Eye (tissue), 1 donor: ENCODE measurements around the gene PTRHD1.
"Not testable (repeated sequence)": the region's sequence is repeated elsewhere in the genome, so short reads cannot be mapped to it uniquely, and the experiment has no call there.

Experiments
- DNase-seq: peaks from one replicate; pipeline ENCODE4 v3.0.0-alpha.2; 2015

The PTRHD1 gene

DNA sequence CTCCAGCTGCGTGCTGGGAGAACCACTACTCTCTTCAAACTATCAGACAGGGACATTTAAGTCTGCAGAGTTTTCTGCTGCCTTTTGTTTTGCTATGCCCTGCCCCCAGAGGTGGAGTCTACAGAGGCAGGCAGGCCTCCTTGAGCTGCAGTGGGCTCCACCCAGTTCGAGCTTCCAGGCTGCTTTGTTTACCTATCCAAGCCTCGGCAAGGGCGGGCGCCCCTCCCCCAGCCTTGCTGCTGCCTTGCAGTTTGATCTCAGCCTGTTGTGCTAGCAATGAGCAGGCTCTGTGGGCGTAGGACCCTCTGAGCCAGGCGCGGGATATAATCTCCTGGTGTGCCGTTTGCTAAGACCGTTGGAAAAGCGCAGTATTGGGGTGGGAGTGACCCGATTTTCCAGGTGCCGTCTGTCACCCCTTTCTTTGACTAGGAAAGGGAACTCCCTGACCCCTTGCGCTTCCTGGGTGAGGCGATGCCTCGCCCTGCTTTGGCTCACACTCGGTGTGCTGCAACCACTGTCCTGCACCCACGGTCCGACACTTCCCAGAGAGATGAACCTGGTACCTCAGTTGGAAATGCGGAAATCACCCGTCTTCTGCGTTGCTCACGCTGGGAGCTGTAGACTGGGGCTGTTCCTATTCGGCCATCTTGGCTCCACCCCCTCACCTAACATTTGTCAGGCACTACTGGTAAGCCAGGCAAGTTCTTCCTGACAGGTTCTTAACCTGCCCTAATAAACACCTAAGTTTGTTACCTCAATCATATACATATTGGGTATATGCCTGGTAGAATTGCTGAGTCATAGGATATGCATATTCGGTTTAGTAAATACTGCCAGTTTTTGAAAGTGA, 12.8 kb upstream of the PTRHD1 start:
- DNase-seq = not testable (repeated sequence)

DNA sequence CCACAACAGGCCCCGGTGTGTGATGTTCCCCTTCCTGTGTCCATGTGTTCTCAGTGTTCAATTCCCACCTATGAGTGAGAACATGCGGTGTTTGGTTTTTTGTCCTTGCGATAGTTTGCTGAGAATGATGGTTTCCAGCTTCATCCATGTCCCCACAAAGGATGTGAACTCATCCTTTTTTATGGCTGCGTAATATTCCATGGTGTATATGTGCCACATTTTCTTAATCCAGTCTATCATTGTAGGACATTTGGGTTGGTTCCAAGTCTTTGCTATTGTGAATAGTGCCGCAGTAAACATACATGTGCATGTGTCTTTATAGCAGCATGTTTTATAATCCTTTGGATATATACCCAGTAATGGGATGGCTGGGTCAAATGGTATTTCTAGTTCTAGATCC, 7.3 kb upstream of the PTRHD1 start:
- DNase-seq = not testable (repeated sequence)

DNA sequence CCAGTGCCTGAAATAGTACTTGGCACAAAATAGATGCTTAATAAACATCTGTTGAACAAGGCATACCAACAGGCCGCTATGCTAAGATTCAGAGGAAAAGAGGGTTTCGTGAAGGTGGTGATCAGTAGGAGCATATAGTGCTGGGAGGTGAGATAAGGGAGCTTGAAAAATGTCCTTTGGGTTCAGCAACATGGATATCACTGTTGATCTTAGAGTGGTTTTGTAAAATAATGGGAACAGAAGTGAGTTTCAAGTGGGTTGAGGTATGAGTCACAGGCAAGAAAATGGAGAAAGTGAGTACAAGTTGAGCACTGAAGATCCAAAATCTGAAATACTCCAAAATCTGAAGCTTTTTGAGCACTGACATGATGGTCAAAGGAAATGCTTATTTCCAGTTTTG, 4.5 kb upstream of the PTRHD1 start:
- no peak for DNase-seq

- DNase-seq = peak; percentile 78
Observed at GRCh38 chr2:24793761-24794435, 707 bp upstream of the PTRHD1 start.

GRCh38 chr2:24792542-24792873, 683 bp downstream of the PTRHD1 start:
- DNase-seq = no peak

DNA sequence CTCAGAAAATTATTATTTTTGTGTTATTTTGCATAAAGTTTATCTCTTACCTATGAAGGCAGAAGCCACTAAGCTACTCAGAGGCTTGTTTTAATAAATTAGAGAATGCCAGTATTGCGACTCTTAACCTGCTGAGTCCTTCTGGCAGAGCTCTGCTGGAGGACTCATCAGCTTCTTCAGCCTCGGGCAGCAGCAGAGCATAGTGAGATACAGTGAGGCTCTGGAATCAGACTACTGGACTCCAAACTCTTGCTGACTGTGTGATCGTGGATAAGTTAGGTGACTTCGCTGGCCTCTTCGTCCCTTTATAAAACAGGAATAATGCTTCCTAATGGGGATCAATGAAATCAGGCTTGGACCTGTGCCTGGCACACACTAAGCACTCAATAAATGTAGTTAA, 1.7 kb downstream of the PTRHD1 start:
- DNase-seq = no peak

DNA sequence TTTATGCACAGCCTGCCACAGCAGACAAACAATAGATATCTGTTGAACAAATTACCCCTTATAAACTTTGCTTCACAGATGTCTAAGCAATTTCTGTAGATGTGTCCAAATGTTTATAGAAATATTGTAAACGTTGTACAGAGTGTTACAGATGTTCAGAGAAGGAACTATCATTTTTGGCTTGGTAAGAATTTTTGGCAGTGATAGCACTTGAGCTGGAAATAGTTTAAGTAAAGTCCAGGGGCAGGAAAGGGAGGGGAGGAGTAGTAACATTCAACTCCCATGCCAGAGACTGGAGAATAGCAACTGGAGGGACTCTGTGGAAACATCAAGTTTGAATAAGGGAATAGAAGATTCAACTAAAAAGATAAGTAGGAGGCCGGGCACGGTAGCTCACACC, 4.4 kb downstream of the PTRHD1 start:
- DNase-seq = no peak

DNA sequence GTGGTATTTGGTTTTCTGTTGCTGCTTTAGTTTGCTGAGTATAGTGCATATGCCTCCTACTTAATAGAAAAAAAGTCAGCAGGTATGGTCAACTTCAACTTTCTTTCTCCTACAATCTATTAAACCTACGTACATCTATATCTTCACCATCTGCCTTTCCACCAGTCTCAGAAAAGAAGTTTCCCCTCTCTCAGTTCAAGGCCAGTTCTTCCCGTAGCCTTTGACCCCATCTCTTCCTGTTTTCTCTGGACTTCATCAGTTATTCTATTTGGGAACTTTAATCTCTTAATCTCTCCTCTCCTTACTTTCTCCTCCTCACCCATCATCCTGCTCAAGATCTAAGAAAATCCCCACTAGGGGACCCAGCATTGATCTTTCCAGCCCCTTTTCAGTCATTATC, 5.7 kb downstream of the PTRHD1 start:
- DNase-seq = no peak

- DNase-seq = no peak
Observed at GRCh38 chr2:24785671-24786321, 7.4 kb downstream of the PTRHD1 start.

DNA sequence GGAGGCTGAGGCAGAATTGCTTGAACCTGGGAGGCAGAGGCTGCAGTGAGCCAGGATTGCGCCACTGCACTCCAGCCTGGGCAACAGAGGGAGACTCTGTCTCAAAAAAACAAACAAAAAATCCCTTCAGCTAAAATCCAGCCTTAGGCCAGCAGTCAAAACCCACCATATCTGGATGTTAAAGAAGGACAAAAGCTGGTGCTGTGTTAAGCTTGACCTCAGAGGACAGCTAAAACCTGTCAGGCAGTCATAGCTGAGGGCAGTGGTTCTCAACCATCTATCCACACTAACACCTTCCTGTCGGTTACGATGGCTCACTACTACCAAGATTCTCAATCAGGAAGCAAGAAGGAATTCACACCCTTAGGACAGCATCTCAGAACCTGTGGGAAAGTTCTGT, 9.6 kb downstream of the PTRHD1 start:
- no peak for DNase-seq

GRCh38 chr2:24779116-24779515, 14.1 kb downstream of the PTRHD1 start:
- DNase-seq = no peak

GRCh38 chr2:24774373-24774772, 18.8 kb downstream of the PTRHD1 start:
- no peak for DNase-seq

- DNase-seq = no peak
Observed at GRCh38 chr2:24771764-24772586, 21.2 kb downstream of the PTRHD1 start.

- no peak for DNase-seq
Observed at GRCh38 chr2:24771061-24771460, 22.1 kb downstream of the PTRHD1 start.

GRCh38 chr2:24768601-24769000, 24.6 kb downstream of the PTRHD1 start:
- DNase-seq = no peak

GRCh38 chr2:24768013-24768412, 25.2 kb downstream of the PTRHD1 start:
- no peak for DNase-seq

GRCh38 chr2:24766609-24767008, 26.6 kb downstream of the PTRHD1 start:
- DNase-seq = no peak

- DNase-seq = no peak
Observed at GRCh38 chr2:24763843-24764242, 29.3 kb downstream of the PTRHD1 start.

- DNase-seq = no peak
Observed at GRCh38 chr2:24762518-24762917, 30.7 kb downstream of the PTRHD1 start.

GRCh38 chr2:24761866-24762265, 31.3 kb downstream of the PTRHD1 start:
- no peak for DNase-seq

DNA sequence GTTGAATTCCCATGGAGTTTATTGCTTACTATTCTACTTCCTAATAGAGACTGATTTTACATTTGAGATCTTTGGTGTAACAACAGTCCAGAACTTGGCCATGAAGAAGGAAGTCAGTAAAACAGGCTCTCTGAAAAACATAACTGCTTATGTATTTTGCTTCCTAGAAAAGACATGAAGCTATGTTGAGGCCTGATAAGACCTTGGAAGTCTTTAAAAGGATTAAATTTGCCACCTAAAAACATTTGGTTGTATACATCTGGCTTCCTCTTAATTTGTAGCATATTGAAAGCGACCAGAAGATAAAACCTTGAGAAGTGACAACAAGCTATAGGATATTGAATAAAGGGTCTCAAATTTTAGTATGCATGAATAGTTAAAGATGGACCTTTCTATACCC, 36.4 kb downstream of the PTRHD1 start:
- DNase-seq = no peak

DNA sequence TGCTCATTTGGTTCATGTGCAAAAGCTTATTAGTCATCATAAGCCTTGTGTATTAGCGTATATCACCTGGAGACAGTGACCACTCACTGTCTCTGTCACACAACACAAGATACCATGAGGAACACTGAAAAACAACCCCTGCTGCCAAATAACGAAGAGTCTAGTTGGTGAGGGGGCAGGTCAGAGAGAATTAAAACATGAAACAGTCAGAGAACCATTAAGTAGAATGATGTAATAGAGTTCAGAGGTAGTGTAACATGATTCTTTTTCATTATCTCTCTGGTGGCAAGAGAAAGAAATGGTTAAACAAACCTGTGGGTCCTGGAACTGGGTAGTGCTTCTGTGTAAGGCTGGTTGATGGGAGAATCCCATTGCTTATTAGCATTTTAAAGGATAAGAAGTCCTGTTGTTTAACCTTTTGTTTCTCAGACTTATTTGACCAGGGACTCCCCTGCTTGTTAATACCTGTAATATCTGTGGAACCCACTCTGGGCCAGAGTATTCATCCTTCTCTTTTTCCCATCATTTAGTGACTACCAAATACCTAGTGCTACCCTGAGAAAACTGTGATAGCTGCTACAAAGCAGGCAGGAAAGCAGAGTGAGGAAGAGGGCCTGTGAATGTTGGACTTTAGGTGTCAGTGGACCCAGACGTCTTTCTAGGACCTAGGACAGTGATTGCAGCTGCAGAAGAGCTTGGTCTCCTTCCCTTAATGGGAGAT, 38.0 kb downstream of the PTRHD1 start:
- DNase-seq = no peak
